HUDEP-2 (cell line): ENCODE measurements around the gene ALDH1B1.
"Not testable (repeated sequence)": the region's sequence is repeated elsewhere in the genome, so short reads cannot be mapped to it uniquely, and the experiment has no call there.

Experiments used
- DNase-seq, 76 experiments: peaks; one replicate each; lab custom pipeline; 2025; ENCODE audit not compliant: unreplicated experiment in 76 of 76; lab: John Stamatoyannopoulos, UW

The ALDH1B1 gene

GRCh38 chr9:38385896-38386295, 6.6 kb upstream of the ALDH1B1 start:
- no peak for DNase-seq

- DNase-seq = no peak
Observed at GRCh38 chr9:38386319-38386895, 6.1 kb upstream of the ALDH1B1 start.

- no peak for DNase-seq
Observed at GRCh38 chr9:38387066-38387465, 5.4 kb upstream of the ALDH1B1 start.

DNA sequence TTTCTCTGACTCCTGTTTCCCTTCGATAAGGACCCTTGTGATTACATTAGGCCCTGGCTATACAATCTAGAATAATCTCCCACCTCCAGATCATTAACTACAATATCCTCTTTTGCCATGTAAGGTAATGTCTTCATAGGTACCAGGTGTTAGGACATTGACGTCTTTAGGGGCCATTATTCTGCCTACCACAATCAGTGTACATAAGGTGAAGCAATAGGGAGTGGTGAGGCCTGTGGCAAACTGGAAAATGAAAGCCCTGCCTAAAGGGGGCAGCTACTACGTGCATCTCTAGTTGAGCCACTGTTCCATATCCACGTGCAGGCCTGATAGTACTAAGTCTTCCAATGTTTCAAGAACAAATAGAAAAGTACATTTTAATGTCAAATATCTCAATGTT, 4.8 kb upstream of the ALDH1B1 start:
- no peak for DNase-seq

DNA sequence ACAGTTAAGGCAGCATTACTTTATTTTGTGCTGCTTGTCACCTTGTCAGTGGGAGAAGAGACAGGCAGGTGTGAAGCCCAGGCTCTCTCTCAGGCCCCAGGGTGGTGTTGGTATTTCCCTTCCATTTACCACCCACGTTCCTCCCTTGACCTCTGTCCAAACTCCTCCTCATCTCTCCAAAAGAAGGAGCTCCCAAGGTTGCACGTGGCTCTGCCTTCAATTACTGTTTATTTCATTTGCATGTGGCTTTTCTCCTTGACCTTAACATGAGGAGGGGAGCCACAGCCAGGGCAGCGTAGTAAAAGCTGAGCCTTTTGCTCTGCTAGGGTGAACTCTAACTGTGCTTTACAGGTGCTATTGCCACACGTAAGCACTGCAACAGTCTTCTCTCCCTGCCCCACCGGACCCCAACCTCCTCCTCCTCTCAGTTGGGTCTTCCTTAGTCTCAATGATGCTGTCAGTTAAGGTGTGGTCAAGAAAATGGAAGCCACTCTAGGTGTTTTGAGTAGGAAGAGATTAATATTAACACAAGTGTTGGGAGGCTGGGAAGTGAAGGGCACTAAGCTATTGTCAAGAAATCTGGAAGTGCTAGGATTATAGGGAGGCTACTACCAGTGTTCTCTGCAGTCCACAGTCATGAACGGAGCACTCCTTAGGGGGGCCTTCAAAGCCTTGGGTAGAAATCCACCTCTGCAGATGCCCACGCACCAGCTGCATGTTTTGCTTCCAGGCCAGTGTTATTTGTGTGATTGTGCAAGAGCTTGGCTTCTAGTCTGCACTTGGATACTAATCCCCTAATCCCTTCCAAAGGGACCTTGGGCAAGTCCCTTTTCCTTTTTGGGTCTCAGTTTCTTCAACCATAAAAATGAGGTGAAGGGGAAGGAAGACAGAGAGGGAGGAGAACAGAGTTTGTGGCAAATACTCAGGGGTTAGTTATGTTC, 3.9 kb upstream of the ALDH1B1 start:
- no peak for DNase-seq

- DNase-seq = no peak
Observed at GRCh38 chr9:38389313-38389712, 3.2 kb upstream of the ALDH1B1 start.

DNA sequence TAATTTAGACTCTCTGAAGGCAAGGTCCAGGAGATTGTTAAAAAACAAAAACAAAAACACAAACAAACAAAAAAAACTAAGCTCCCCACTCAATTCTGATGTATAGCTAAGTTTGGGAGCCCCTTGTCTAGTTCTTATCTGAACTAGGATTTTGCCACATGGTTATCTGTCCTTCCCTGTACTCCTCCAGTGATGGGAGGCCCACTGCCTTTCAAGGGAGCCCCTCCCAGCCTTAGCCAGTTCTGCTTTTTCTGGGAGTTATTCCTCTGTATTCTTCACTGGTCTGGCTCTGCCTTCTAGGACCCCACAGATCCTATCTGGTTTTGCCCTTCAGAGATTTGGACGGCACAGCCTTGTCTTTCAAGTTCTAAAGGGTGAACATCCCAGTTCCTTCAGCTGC, 2.1 kb upstream of the ALDH1B1 start:
- peak in 3 of 76 experiments; percentile 2 to 25 (median 10) for DNase-seq

DNA sequence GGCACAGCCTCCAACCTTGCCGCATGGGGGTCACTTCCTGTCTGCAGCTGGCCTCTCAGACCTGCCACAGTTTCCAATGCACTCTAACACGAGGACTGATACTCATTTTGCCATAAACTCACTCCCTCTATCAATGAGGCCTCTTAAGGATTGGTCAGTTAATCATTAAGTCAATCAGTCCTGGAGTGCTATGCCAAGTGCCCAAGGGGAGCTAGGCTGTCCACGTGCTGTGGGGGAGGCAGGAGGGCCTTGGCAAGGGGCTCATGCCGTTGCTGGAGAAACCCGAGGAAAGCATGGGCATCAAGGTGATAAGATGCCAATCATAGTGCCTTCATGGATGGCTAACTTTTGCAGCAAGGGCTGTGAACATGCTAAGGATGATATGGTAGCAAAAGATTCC, 1.7 kb upstream of the ALDH1B1 start:
- DNase-seq = no peak

GRCh38 chr9:38391278-38392118, 1.0 kb upstream of the ALDH1B1 start:
- no peak for DNase-seq

GRCh38 chr9:38393128-38393796, 760 bp downstream of the ALDH1B1 start:
- DNase-seq = peak in 3 of 76 experiments; percentile 5 to 29 (median 24)

GRCh38 chr9:38394416-38394815, 1.9 kb downstream of the ALDH1B1 start:
- DNase-seq = no peak

GRCh38 chr9:38395653-38396370, 3.3 kb downstream of the ALDH1B1 start:
- no peak for DNase-seq

GRCh38 chr9:38396371-38396671, 3.8 kb downstream of the ALDH1B1 start:
- no peak for DNase-seq

- not testable (repeated sequence) for DNase-seq
Observed at GRCh38 chr9:38399191-38399590, 6.7 kb downstream of the ALDH1B1 start.

DNA sequence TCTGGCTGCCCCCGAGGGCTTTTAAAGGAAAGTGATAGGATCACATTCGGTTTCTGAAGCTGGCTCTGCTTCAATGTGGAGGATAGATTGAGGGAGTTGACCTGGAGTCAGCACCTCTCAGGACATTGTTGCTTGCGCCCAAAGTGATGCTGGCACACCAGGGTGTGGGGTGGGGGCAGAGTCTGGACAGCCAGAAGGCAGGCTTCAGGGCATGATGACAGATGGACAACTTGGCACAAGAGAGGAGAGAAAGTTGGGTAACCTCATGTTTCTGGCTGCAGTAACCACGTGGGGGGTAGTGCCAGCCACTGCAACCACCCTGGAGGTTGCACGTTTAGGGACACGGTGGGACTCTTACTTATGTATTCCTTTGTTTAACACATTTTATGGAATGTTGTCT, 9.5 kb downstream of the ALDH1B1 start:
- no peak for DNase-seq

- DNase-seq = no peak
Observed at GRCh38 chr9:38404314-38404713, 11.8 kb downstream of the ALDH1B1 start.

DNA sequence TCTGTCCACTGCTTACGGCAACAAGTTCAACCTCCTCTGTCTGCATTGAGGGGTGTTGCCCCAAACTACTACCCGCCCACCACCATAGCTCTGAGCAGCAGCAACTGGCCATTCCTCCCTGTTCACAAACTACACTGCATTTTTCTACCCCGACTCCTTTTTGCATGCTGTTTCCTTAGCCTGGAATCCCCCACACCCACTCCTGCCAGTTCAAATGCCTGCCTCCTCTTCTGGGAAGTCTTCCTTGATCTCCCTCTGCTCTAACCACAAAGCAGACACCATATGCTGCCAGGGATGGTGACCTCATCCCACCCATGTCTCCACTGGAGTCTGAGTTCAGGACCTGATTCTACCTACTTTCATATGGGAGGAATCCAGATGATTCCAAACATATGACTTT, 13.3 kb downstream of the ALDH1B1 start:
- no peak for DNase-seq

- DNase-seq = no peak
Observed at GRCh38 chr9:38406476-38407186, 14.1 kb downstream of the ALDH1B1 start.

DNA sequence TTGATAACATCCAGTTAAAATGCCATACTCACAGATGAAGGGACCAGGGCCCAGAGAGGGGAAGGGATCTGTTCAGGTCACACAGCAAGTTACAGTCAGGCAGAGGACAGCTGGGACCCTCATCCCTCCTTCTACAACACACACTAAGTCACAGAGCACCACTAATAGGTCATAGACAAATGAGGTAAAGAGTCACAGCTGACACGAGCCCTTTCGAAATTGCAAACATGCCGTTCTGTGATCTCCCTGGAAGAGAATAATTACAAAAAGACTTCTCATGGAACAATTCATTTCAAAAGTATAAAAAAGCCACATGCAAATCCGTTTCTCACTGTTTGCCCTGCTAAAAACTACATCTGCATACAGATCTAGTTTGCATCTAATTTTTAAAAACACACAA, 16.2 kb downstream of the ALDH1B1 start:
- no peak for DNase-seq

- DNase-seq = no peak
Observed at GRCh38 chr9:38412751-38413150, 20.2 kb downstream of the ALDH1B1 start.
